G401.6 (cell line): ENCODE data around the gene CLTA.
"Not testable (repeated sequence)": the region's sequence is repeated elsewhere in the genome, so short reads cannot be mapped to it uniquely, and the experiment has no call there.

Experiments used
- FAIRE-seq: peaks from 2 replicates; lab custom pipeline; 2012; peaks lifted over from hg19 to GRCh38; lab: Jason Lieb, UNC

The CLTA gene

GRCh38 chr9:36158917-36159316, 31.8 kb upstream of the CLTA start:
- no peak for FAIRE-seq

DNA sequence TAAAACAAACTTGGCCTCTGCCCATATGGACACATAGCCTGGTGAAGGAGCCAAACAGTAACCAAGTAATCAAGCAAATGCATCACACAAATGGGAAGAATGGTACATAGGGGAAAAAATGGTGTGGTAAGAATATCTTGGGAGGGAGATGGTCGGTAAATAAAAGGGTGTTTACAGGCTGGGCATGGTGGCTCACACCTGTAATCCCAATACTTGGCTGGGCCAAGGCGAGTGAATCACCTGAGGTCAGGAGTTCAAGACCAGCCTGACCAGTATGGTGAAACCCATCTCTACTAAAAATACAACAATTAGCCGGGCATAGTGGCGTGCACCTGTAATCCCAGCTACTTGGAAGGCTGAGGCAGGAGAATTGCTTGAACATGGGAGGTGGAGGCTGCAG, 31.2 kb upstream of the CLTA start:
- FAIRE-seq, result not testable (repeated sequence)

DNA sequence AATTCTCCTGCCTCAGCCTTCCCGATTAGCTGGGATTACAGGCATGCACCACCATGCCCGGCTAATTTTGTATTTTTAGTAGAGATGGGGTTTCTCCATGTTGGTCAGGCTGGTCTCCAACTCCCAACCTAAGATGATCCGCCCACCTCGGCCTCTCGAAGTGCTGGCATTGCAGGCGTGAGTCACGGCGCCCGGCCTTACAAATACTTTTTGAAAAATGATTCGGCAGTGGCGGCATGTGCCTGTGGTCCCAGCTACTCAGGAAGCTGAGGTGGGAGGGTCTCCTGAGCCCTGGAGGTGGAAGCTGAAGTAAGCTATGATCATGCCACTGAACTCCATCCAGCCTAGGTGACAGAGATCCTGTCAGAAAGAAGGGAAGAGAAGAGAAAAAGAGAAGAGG, 30.6 kb upstream of the CLTA start:
- FAIRE-seq, result not testable (repeated sequence)

GRCh38 chr9:36161187-36161586, 29.5 kb upstream of the CLTA start:
- no peak for FAIRE-seq

DNA sequence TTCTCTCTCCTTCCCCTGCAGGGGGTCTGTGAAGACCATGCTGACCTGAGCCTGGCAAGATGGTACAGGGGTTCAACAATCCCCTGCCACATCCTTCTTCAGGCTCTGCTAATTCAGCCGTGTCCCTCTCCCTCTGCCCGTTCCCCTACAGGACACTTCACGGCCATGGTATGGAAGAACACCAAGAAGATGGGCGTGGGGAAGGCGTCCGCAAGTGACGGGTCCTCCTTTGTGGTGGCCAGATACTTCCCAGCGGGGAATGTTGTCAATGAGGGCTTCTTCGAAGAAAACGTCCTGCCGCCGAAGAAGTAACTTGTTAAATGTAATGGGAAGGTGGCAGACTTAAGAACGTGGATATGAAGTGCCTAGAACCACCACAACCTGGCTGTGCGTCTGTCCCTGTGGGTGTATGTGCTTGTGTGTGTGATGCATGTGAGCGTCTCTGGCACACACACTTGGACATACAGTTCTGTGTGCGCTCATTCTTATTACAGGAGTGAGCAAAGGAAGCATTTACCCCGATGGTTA, 28.4 kb upstream of the CLTA start:
- FAIRE-seq, result no peak

- no peak for FAIRE-seq
These were observed 27.5 kb upstream of the CLTA start for GRCh38 chr9:36163049-36163785.

DNA sequence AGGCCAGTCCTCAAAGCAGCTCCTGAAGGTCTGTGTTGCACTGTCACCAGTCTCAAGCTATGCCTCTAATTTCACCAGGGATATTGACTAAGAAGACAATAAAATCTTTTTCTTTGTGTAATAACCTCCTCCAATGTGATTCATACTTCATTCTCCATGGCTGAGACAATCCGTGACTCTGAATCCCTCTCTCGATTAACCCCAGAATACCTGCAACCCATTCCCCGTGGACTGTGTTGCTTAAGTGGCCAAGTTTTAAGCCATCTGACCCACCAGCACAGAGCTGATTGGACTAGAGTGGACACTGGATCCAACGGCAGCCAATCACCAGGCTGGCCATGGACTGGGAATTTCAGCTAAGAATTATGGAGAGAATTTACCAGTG, 26.9 kb upstream of the CLTA start:
- FAIRE-seq, result no peak

DNA sequence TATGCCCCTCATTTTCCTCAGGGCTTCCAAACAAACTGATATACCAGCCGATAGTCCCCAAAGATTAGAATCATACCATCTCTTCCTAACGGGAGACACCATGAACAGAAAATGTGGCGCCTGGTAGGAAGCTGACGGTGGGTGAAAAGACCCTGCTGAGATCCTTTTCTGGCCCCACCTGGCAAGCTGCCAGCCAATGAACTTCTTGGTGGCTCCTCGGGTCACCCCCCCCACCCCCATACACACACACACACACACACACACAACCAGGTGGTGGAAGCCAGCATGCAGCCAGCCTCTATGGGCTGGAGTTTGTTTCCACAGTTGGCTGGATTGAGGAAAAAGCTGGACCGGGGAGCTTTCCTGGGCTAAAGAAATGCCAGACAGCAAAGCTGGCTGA, 26.3 kb upstream of the CLTA start:
- FAIRE-seq, result no peak

DNA sequence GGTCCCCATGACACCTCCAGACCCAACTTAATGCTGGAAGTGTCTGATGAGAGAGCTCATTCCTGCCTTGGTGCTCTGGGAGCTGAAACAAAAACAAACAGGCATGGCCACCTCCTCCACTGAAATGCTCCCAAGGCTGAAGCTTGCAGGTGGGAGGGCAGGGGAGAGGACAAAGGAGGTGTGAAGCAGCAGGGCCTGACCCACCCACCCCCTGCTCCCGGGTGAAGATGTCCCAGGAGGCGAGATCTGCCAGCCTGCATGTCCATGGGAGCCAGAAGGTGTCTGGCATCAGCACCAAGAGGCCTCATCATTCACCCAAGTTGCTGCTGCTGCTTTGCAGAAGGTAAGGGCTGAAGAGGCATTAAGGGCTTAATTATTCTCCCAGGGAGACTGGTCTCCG, 25.7 kb upstream of the CLTA start:
- FAIRE-seq, result no peak

- no peak for FAIRE-seq
These were observed 24.9 kb upstream of the CLTA start for GRCh38 chr9:36165826-36166167.

GRCh38 chr9:36166168-36166927, 24.4 kb upstream of the CLTA start:
- no peak for FAIRE-seq

GRCh38 chr9:36169166-36169565, 21.6 kb upstream of the CLTA start, which contains the start of gene CCIN:
Gene CCIN, plus strand, starts transcription at chr9:36169388. Its CDS starts 115 bp downstream, at chr9:36169503.
- no peak for FAIRE-seq

DNA sequence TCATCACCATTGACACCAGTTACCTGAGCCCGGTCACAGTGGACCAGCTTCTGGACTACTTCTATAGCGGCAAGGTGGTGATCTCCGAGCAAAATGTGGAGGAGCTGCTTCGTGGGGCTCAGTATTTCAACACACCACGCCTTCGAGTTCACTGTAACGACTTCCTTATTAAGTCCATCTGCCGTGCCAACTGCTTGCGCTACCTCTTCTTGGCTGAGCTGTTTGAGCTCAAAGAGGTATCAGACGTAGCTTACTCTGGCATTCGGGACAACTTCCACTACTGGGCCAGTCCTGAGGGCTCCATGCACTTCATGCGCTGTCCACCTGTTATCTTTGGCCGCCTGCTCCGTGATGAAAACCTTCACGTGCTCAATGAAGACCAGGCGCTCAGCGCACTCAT, 21.0 kb upstream of the CLTA start:
- no peak for FAIRE-seq

GRCh38 chr9:36170531-36170930, 20.2 kb upstream of the CLTA start:
- no peak for FAIRE-seq

DNA sequence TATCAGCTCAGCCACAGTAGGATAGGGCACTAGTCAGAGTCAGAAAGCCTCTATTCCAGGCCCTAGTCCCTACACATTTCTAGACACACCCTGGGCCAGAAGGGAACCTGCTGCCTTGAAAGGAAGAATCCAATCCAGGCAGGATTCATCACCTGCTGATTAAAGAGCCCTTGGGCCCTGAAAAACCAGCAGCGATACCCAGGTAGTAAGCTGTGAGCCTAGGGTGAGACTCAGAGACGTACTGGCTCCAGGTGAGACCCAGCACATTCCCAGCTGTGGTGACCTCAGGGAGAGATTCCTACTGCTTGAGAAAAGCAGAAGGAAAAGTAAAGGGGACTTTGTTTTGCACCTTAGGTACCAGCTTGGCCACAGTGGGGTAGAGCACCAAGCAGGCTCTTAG, 16.9 kb upstream of the CLTA start:
- no peak for FAIRE-seq

DNA sequence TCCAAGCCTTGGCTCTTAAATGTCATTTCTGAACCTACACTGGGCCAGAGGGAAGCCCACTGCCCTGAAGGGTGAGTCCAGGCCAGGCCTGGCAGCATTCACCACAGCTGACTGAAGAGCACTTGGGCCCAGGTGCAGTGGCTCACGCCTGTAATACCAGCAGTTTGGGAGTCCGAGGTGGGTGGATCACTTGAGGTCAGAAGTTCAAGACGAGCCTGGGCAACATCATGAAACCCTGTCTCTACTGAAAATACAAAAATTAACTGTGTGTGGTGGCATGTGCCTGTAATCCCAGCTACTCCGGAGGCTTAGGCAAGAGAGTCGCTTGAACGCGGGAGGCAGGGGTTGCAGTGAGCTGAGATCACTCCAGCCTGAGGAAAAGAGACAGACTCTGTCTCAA, 16.4 kb upstream of the CLTA start:
- FAIRE-seq, result no peak

GRCh38 chr9:36174731-36175130, 16.0 kb upstream of the CLTA start:
- FAIRE-seq, result no peak

DNA sequence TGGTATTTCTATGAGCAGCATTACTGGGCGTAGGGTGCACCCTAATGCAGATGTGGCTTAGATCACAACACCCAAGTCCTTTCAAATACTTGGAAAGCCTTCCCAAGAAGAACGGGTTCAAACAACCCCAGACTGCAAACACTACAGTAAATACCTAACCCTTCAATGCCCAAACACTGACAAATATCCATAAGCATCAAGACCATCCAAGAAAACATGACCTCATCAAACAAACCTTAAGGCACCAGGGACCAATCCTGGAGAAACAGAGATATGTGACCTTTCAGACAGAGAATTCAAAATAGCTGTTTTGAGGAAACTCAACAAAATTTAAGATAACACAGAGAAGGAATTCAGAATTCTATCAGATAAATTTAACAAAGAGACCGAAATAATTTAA, 15.5 kb upstream of the CLTA start:
- FAIRE-seq, result not testable (repeated sequence)

GRCh38 chr9:36176496-36176895, 14.2 kb upstream of the CLTA start:
- not testable (repeated sequence) for FAIRE-seq

GRCh38 chr9:36177571-36177970, 13.2 kb upstream of the CLTA start:
- no peak for FAIRE-seq

GRCh38 chr9:36180243-36180642, 10.5 kb upstream of the CLTA start:
- not testable (repeated sequence) for FAIRE-seq

DNA sequence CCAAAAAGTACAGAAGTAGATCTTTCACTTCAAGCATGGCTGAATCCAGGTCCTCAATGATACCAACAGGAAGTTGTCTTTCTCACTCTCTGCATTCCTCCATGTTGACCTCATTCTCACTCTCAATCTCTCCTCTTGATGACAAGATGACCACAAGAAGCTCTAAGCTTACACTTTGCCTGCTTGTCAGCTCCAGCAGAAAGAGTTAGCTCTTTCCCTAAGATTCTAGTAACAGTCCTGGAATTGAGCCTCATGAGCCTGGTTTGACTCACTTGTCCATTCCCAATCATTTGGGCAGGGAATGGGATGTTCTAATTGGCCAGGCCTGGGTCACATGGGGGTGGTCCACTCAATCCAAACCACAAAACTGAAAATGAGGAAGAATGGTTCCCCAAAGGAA, 3.3 kb upstream of the CLTA start:
- no peak for FAIRE-seq

GRCh38 chr9:36188212-36188611, 2.5 kb upstream of the CLTA start:
- FAIRE-seq, result no peak

- no peak for FAIRE-seq
These were observed 745 bp upstream of the CLTA start for GRCh38 chr9:36189976-36190375.
